ENCODE data around the gene MYO15B. TPM values are rescaled to one million over a fixed set of nuclear protein-coding genes. Genes with fewer than 3 reads are reported as not detected.

The MYO15B gene
- total RNA-seq, 1 experiment from 2014 or later, result 7.1 TPM

- no peaks in the 10 kb centered on the region for H4K20me1 ChIP-seq (ENCODE audit: low read length)
- TF ChIP-seq CTCF (conservative IDR thresholded peaks at IDR 0.05; ENCODE audit: low read depth, low read length) (no peak), EZH2 (IDR thresholded peaks at IDR 0.05; ENCODE audit: low read length, unreplicated experiment) (no peak), EZH2phosphoT487 (IDR thresholded peaks at IDR 0.05; ENCODE audit: borderline replicate concordance, low read length) (no peak)
- no peaks in the 10 kb centered on the region for H3K9me3 ChIP-seq (ENCODE audit: low read length)
- no TSS peak for BruUV-seq (replicated peaks)
- ATAC-seq (no peak), DNase-seq (no peak)
- H3F3A ChIP-seq (ENCODE audit: low read length, unreplicated experiment), result no peaks in the 10 kb centered on the region
- ChIA-PET POLR2A (ENCODE audit: unreplicated experiment) (no interaction called here), CTCF (no interaction called here)
- no peak overlapping the region for H3K27ac ChIP-seq (ENCODE audit: low read length)
- no peaks in the 10 kb centered on the region for H3K9me2 ChIP-seq (replicated peaks; ENCODE audit: low read length)
- no peak overlapping the region for H3K9ac ChIP-seq (ENCODE audit: low read length)
- peaks cover 4% of the 10 kb centered on the region for H3K79me2 ChIP-seq (ENCODE audit: low read length)
- no peaks in the 10 kb centered on the region; the same call in 1 of the 2 replicates for H3K36me3 ChIP-seq (ENCODE audit: low read depth, low read length)
- no peak overlapping the region for H2AFZ ChIP-seq (ENCODE audit: low read length)
- H3K27me3 ChIP-seq (ENCODE audit: low read length), result no peaks in the 10 kb centered on the region
- no peak overlapping the region for H3K4me3 ChIP-seq (ENCODE audit: low read length)
- no peak overlapping the region for H3K4me2 ChIP-seq (ENCODE audit: low read length)
- intact Hi-C loops (cut with micrococcal nuclease), result no loop called here
- peaks cover 50% of the 10 kb centered on the region for H3K4me1 ChIP-seq (ENCODE audit: insufficient read depth, low read length)
These were observed 34.1 kb upstream of the MYO15B start for GRCh38 chr17:75553295-75554110.

- peaks cover 28% of the 10 kb centered on the region for H3K4me1 ChIP-seq (ENCODE audit: insufficient read depth, low read length)
- H3K79me2 ChIP-seq (ENCODE audit: low read length), result peaks cover 4% of the 10 kb centered on the region
- H3K4me3 ChIP-seq (ENCODE audit: low read length), result no peak overlapping the region
- H3K27ac ChIP-seq (ENCODE audit: low read length), result no peak overlapping the region
- no peak overlapping the region for H3K9ac ChIP-seq (ENCODE audit: low read length)
- H3F3A ChIP-seq (ENCODE audit: low read length, unreplicated experiment), result no peaks in the 10 kb centered on the region
- H4K20me1 ChIP-seq (ENCODE audit: low read length), result no peaks in the 10 kb centered on the region
- DNase-seq (no peak), ATAC-seq (no peak)
- intact Hi-C loops (cut with micrococcal nuclease), result no loop called here
- no peaks in the 10 kb centered on the region for H3K9me2 ChIP-seq (replicated peaks; ENCODE audit: low read length)
- ChIA-PET POLR2A (ENCODE audit: unreplicated experiment) (no interaction called here), CTCF (no interaction called here)
- TF ChIP-seq EZH2 (IDR thresholded peaks at IDR 0.05; ENCODE audit: low read length, unreplicated experiment) (no peak), CTCF (conservative IDR thresholded peaks at IDR 0.05; ENCODE audit: low read depth, low read length) (no peak), EZH2phosphoT487 (IDR thresholded peaks at IDR 0.05; ENCODE audit: borderline replicate concordance, low read length) (no peak)
- no peaks in the 10 kb centered on the region for H3K9me3 ChIP-seq (ENCODE audit: low read length)
- H3K27me3 ChIP-seq (ENCODE audit: low read length), result no peaks in the 10 kb centered on the region
- no peak overlapping the region for H3K4me2 ChIP-seq (ENCODE audit: low read length)
- BruUV-seq (replicated peaks), result no TSS peak
- no peak overlapping the region for H2AFZ ChIP-seq (ENCODE audit: low read length)
- H3K36me3 ChIP-seq (ENCODE audit: low read depth, low read length), result no peaks in the 10 kb centered on the region; the same call in 1 of the 2 replicates
These were observed 31.9 kb upstream of the MYO15B start for GRCh38 chr17:75555679-75556153.

Measured in PC-3 (cell line).